ENCODE measurements around the gene IL25. TPM values are rescaled to one million over a fixed set of nuclear protein-coding genes. Genes with fewer than 3 reads are reported as not detected.
"Not testable (repeated sequence)": the region's sequence is repeated elsewhere in the genome, so short reads cannot be mapped to it uniquely, and the experiment has no call there.

The IL25 gene
- polyA plus RNA-seq, 3 donors, result 0.06 TPM; not detected in 2

- H3K27ac ChIP-seq (ENCODE audit: low read depth, low read length), result not testable (repeated sequence)
- 79 to 93% (median 85%) methylated on average over 16 of the region's 16 CpGs for WGBS, 3 donors
Observed at GRCh38 chr14:23400496-23401149, 28.0 kb downstream of the IL25 start.

GRCh38 chr14:23401291-23401690 lies 28.7 kb downstream of the IL25 start:
- 58 to 82% (median 70%) methylated on average over 4 of the region's 4 CpGs for WGBS, 3 donors
- no peak overlapping the region for H3K27ac ChIP-seq (ENCODE audit: low read depth, low read length)

- WGBS, 3 donors, result 62 to 69% (median 66%) methylated on average over 25 of the region's 25 CpGs
- no peak overlapping the region for H3K27ac ChIP-seq (ENCODE audit: low read depth, low read length)
Observed at GRCh38 chr14:23402296-23403138, 29.9 kb downstream of the IL25 start.

- H3K27ac ChIP-seq (ENCODE audit: low read depth, low read length), result no peak overlapping the region
- WGBS, 3 donors, result 59% methylated on average over 7 of the region's 7 CpGs
Observed at GRCh38 chr14:23403139-23403438, 30.5 kb downstream of the IL25 start.

GRCh38 chr14:23403908-23404307 lies 31.3 kb downstream of the IL25 start:
- no peak overlapping the region for H3K27ac ChIP-seq (ENCODE audit: low read depth, low read length)
- 69 to 81% (median 77%) methylated on average over 4 of the region's 4 CpGs for WGBS, 3 donors

- 83 to 85% (median 83%) methylated on average over 14 of the region's 14 CpGs for WGBS, 3 donors
- no peak overlapping the region for H3K27ac ChIP-seq (ENCODE audit: low read depth, low read length)
Observed at GRCh38 chr14:23404331-23404900, 31.8 kb downstream of the IL25 start.

GRCh38 chr14:23405096-23405495 lies 32.5 kb downstream of the IL25 start:
- WGBS, 3 donors, result 78 to 84% (median 84%) methylated on average over 10 of the region's 10 CpGs
- H3K27ac ChIP-seq (ENCODE audit: low read depth, low read length), result no peak overlapping the region

- no peak overlapping the region for H3K27ac ChIP-seq (ENCODE audit: low read depth, low read length)
- 83 to 87% (median 83%) methylated on average over 13 of the region's 13 CpGs for WGBS, 3 donors
Observed at GRCh38 chr14:23405516-23406025, 33.0 kb downstream of the IL25 start.

GRCh38 chr14:23406244-23406643 lies 33.6 kb downstream of the IL25 start:
- 57 to 70% (median 62%) methylated on average over 4 of the region's 4 CpGs for WGBS, 3 donors
- no peak overlapping the region for H3K27ac ChIP-seq (ENCODE audit: low read depth, low read length)

- no peak overlapping the region for H3K27ac ChIP-seq (ENCODE audit: low read depth, low read length)
- WGBS, 3 donors, result 80 to 89% (median 85%) methylated on average over 15 of the region's 15 CpGs
Observed at GRCh38 chr14:23406725-23407355, 34.2 kb downstream of the IL25 start.

- H3K27ac ChIP-seq (ENCODE audit: low read depth, low read length), result no peak within 1 kb of the TSS
- 80 to 82% (median 81%) methylated on average over 15 of the region's 15 CpGs for WGBS, 3 donors
Observed at GRCh38 chr14:23407516-23408306, 35.1 kb downstream of the IL25 start, which contains the start of gene MYH6. TSS of gene MYH6 (minus strand) at chr14:23408273. CDS start at chr14:23407223, 1,050 bp downstream.

GRCh38 chr14:23408307-23408630 lies 35.7 kb downstream of the IL25 start:
- 45 to 62% (median 57%) methylated on average over 5 of the region's 5 CpGs for WGBS, 3 donors
- H3K27ac ChIP-seq (ENCODE audit: low read depth, low read length), result no peak overlapping the region

GRCh38 chr14:23409475-23409874 lies 36.9 kb downstream of the IL25 start:
- WGBS, 3 donors, result 64 to 91% (median 78%) methylated on average over 2 of the region's 2 CpGs
- H3K27ac ChIP-seq (ENCODE audit: low read depth, low read length), result no peak overlapping the region

- 79 to 81% (median 79%) methylated on average over 14 of the region's 14 CpGs for WGBS, 3 donors
- no peak overlapping the region for H3K27ac ChIP-seq (ENCODE audit: low read depth, low read length)
Observed at GRCh38 chr14:23409966-23410635, 37.5 kb downstream of the IL25 start.

- 80 to 90% (median 81%) methylated on average over 14 of the region's 14 CpGs for WGBS, 3 donors
- H3K27ac ChIP-seq (ENCODE audit: low read depth, low read length), result no peak overlapping the region
Observed at GRCh38 chr14:23411563-23412525, 39.2 kb downstream of the IL25 start.

- no peak overlapping the region for H3K27ac ChIP-seq (ENCODE audit: low read depth, low read length)
Observed at GRCh38 chr14:23413681-23414080, 41.1 kb downstream of the IL25 start.

GRCh38 chr14:23414254-23414653 lies 41.6 kb downstream of the IL25 start:
- H3K27ac ChIP-seq (ENCODE audit: low read depth, low read length), result no peak overlapping the region
- WGBS, 3 donors, result 59 to 72% (median 71%) methylated on average over 3 of the region's 3 CpGs

More at GRCh38 chr14:23413681-23414080, 41.1 kb downstream of the IL25 start:
- 85 to 93% (median 91%) methylated on average over 16 of the region's 16 CpGs for WGBS, 3 donors
